ENCODE data around the gene DIS3L2.

DIS3L2 gene

GRCh38 chr2:231947694-231948093 lies 13.8 kb upstream of the DIS3L2 start:
- in situ Hi-C loops (cut with MboI; ENCODE audit: low sequenced_read_pairs), result no loop called here

DNA sequence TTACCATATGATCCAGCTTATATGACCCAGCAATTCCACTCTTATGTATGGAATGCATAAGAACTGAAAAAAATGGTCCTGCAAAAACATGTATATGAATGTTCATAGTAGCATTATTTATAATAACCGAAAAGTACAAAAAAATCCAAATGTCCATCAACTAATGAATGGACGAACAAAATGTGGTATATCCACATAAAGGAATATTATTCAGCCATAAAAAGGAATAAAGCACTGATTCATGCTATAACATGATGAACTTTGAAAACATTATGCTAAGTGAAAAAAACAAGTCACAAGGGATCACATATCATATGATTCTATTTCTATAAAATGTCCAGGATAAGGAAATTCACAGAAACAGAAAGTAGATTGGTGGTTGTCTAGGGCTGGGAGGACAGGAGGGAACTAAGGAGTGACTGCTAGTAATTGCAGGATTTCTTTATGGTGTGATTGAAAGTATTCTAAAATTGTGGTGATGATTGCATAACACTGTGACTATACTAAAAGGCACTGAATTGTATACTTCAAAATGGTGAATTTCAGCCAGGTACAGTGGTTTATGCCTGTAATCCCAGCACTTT lies 10.0 kb upstream of the DIS3L2 start:
- in situ Hi-C loops (cut with MboI; ENCODE audit: low sequenced_read_pairs), result no loop called here

DNA sequence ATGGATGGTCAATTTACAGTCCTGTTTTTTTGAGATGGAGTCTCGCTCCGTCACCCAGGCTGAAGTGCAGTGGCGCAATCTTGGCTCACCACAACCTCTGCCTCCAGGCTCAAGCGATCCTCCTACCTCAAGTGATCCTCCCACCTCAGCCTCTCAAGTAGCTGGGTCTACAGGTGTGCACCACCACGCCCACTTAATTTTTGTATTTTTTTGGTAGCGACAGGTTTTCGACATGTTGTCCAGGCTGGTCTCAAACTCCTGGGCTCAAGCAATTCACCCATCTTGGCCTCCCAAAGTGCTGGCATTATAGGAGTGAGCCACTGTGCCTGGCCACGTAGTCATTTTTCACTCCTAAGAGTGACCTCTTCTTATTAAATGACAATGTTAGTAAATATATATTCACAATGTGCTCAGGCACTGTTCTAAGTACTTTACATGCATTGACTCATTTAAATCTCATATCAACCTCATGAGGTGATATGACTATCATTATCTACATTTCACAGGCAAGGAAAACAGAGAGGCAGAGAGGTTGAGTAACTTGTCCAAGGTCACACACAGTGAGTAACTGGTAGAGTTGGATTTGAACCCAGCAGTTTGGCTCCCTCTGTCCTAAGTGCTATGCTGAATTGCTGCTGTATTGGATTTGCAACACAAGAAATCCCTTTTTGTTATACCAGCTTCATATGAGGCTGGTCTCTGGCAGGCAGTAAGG lies 5.6 kb upstream of the DIS3L2 start:
- in situ Hi-C loops (cut with MboI; ENCODE audit: low sequenced_read_pairs), result no loop called here

- in situ Hi-C loops (cut with MboI; ENCODE audit: low sequenced_read_pairs), result no loop called here
Measured at GRCh38 chr2:231957913-231958763, 3.4 kb upstream of the DIS3L2 start.

GRCh38 chr2:231960810-231961348 lies 634 bp upstream of the DIS3L2 start:
- in situ Hi-C loops (cut with MboI; ENCODE audit: low sequenced_read_pairs), result no loop called here

DNA sequence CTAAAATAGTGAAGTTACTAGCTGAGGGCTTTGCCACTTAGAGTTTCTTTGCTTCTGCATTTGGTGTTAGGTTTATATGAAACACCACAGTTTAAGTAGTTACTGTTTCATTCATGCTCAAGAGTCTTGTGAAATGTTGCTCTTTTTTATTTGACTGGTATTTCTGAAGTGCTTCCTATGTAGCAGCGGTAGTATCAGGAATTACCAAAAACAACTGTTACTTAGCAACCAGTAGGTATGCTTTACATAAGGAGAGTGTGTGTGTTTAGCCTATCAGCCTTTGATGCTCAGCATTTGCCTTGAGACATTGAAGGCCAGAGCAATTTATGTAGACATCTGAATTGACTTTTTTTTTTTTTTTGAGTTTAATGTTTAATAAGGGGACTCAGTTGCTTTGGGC lies 3.6 kb downstream of the DIS3L2 start:
- in situ Hi-C loops (cut with MboI; ENCODE audit: low sequenced_read_pairs), result no loop called here

DNA sequence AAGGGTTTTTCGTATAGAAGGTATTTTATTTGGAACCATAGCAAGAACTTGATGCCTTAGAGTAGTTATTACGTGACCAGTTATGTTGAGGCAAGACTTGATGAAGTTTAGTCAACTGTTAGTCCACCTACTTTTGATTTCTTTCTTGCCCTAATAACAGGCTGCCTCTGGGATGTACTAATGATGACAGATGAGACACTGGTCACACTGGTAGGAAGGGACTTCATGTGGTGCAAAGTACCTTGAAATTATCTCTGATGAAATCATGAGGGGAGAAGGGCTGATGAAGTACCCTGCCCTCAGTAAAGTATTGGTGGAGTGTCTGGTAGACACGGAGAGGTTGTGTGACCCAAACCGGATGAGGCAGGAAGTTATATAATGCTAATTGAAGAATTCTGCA lies 5.4 kb downstream of the DIS3L2 start:
- in situ Hi-C loops (cut with MboI; ENCODE audit: low sequenced_read_pairs), result no loop called here

- in situ Hi-C loops (cut with MboI; ENCODE audit: low sequenced_read_pairs), result no loop called here
Measured at GRCh38 chr2:231968820-231969219, 7.3 kb downstream of the DIS3L2 start.

GRCh38 chr2:231970461-231970860 lies 8.9 kb downstream of the DIS3L2 start:
- in situ Hi-C loops (cut with MboI; ENCODE audit: low sequenced_read_pairs), result no loop called here

DNA sequence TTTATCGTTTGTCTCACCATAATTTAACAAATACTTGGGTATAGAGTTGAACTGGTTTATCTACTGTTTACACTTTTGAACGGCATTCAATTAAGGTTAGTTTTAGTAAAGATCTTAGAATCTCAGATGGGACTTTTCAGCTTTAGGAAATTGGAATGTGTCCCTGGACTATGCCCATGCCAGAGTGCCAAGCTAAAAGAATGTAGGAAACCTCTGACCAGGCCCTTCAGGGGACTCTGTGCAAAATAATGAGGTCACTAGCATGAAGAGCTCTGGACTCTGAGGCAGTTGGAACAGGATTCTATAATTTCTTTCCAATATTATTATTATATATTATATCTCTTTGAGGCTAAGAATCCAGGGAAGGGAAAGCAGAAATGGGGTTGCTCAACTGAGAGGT lies 13.5 kb downstream of the DIS3L2 start:
- in situ Hi-C loops (cut with MboI; ENCODE audit: low sequenced_read_pairs), result no loop called here

GRCh38 chr2:231977430-231977829 lies 15.9 kb downstream of the DIS3L2 start:
- in situ Hi-C loops (cut with MboI; ENCODE audit: low sequenced_read_pairs), result no loop called here

- in situ Hi-C loops (cut with MboI; ENCODE audit: low sequenced_read_pairs), result no loop called here
Measured at GRCh38 chr2:231984992-231985391, 23.5 kb downstream of the DIS3L2 start.

DNA sequence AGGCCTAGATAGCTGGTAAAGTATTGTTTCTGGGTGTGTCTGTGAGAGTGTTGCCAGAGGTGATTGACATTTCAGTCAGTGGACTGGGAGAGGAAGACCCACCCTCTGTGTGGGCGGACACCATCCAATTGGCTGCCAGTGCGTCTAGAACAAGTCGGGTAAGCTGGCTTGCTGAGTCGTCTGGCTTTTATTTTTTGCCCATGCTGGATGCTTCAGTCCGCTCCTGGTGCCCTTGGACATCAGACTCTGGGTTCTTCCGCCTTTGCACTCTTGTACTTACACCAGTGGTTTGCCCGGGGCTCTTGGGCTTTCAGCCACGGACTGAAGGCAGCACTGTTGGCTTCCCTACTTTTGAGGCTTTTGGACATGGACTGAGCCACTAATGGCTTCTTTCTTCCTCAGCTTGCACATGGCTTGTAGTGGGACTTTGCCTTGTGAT lies 24.3 kb downstream of the DIS3L2 start:
- in situ Hi-C loops (cut with MboI; ENCODE audit: low sequenced_read_pairs), result no loop called here

GRCh38 chr2:231987124-231987727 lies 25.7 kb downstream of the DIS3L2 start:
- in situ Hi-C loops (cut with MboI; ENCODE audit: low sequenced_read_pairs), result no loop called here

GRCh38 chr2:231988179-231988866 lies 26.8 kb downstream of the DIS3L2 start:
- in situ Hi-C loops (cut with MboI; ENCODE audit: low sequenced_read_pairs), result no loop called here

GRCh38 chr2:231991664-231992063 lies 30.2 kb downstream of the DIS3L2 start:
- in situ Hi-C loops (cut with MboI; ENCODE audit: low sequenced_read_pairs), result no loop called here

- in situ Hi-C loops (cut with MboI; ENCODE audit: low sequenced_read_pairs), result no loop called here
Measured at GRCh38 chr2:231992888-231993287, 31.4 kb downstream of the DIS3L2 start.

GRCh38 chr2:231996797-231997540 lies 35.5 kb downstream of the DIS3L2 start:
- in situ Hi-C loops (cut with MboI; ENCODE audit: low sequenced_read_pairs), result no loop called here

DNA sequence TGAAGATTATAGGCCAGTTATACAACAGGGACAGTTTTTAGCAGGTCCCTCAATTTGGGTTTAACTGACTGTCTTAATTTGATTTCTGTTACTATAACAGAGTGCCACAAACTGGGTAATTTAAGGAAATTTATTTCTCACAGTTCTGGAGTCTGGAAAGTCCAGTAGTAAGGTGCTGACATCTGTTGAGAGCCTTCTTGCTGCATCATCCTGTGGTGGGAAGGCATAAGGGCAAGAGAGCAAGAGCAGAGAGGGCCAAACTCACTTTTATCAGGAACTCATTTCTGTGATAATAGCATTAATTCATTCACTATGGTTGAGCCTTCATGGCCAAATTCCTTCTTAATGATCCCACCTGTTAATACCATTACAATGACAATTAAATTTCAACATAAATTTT lies 36.5 kb downstream of the DIS3L2 start:
- in situ Hi-C loops (cut with MboI; ENCODE audit: low sequenced_read_pairs), result no loop called here

GRCh38 chr2:232000439-232000838 lies 38.9 kb downstream of the DIS3L2 start:
- in situ Hi-C loops (cut with MboI; ENCODE audit: low sequenced_read_pairs), result no loop called here

Data from HL-60/S4 treated with retinoic acid at 250 ng/mL for 4 days and 3 days (cell line).